ENCODE results near the gene BLID.

BLID gene

GRCh38 chr11:122150216-122151124, 34.5 kb upstream of the BLID start:
- DNase-seq (ENCODE audit: low read depth): no peak
- H3K4me3 ChIP-seq (ENCODE audit: low read depth, low read length): no peak overlapping the region
- no peak for TF ChIP-seq CTCF (conservative IDR thresholded peaks at IDR 0.05; ENCODE audit: low read depth, low read length)

- DNase-seq (ENCODE audit: low read depth): no peak
- H3K4me3 ChIP-seq (ENCODE audit: low read depth, low read length): no peak overlapping the region
- TF ChIP-seq CTCF (conservative IDR thresholded peaks at IDR 0.05; ENCODE audit: low read depth, low read length): no peak
These were observed 33.2 kb upstream of the BLID start for GRCh38 chr11:122149202-122149601.

- no peak for DNase-seq (ENCODE audit: low read depth)
- no peak overlapping the region for H3K4me3 ChIP-seq (ENCODE audit: low read depth, low read length)
- no peak for TF ChIP-seq CTCF (conservative IDR thresholded peaks at IDR 0.05; ENCODE audit: low read depth, low read length)
These were observed 30.5 kb upstream of the BLID start for GRCh38 chr11:122146475-122146874.

- DNase-seq (ENCODE audit: low read depth): no peak
- no peak for TF ChIP-seq CTCF (conservative IDR thresholded peaks at IDR 0.05; ENCODE audit: low read depth, low read length)
- no peak overlapping the region for H3K4me3 ChIP-seq (ENCODE audit: low read depth, low read length)
These were observed 29.8 kb upstream of the BLID start for GRCh38 chr11:122145715-122146274.

GRCh38 chr11:122144752-122145151, 28.7 kb upstream of the BLID start:
- no peak for TF ChIP-seq CTCF (conservative IDR thresholded peaks at IDR 0.05; ENCODE audit: low read depth, low read length)
- DNase-seq (ENCODE audit: low read depth): no peak
- H3K4me3 ChIP-seq (ENCODE audit: low read depth, low read length): no peak overlapping the region

GRCh38 chr11:122141725-122142124, 25.7 kb upstream of the BLID start:
- peak; percentile 44 for DNase-seq (ENCODE audit: low read depth)
- H3K4me3 ChIP-seq (ENCODE audit: low read depth, low read length): no peak overlapping the region
- TF ChIP-seq CTCF (conservative IDR thresholded peaks at IDR 0.05; ENCODE audit: low read depth, low read length): no peak

Data from choroid plexus epithelial cell (primary cell).